GM21447 (cell line): ENCODE measurements around the gene RASGRF2.
"Not testable (repeated sequence)": the region's sequence is repeated elsewhere in the genome, so short reads cannot be mapped to it uniquely, and the experiment has no call there.

Source experiments
- ATAC-seq: cut with Tn5 transposase; IDR thresholded peaks from one replicate; pipeline ENCODE4 v1.9.1; 2021; ENCODE audit not compliant: unreplicated experiment

RASGRF2 gene

DNA sequence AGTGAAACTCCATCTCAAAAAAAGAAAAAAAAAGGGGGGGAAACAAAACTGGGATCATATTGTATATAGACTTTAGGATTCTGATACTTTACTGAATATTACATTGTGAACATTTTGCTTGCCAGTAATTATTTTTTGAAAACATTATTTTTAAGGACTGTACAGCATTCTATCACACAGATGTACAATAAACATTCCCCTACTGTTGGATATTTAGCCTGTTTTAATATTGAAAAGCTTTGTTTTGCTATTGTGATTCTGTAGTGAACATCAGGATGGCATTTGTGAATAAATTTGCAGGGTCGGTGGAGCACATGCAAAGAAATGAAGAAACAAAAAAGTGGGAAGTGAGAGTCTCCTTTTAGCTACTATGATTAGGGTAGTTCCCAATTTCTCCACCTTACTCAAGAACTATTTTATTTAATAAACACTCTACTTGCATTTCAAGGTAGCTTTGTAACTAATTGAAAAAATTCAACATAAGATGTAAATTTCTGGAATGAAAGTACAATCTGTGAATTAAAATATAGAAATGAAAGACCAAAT lies 18.7 kb downstream of the RASGRF2 start:
- no peak for ATAC-seq

DNA sequence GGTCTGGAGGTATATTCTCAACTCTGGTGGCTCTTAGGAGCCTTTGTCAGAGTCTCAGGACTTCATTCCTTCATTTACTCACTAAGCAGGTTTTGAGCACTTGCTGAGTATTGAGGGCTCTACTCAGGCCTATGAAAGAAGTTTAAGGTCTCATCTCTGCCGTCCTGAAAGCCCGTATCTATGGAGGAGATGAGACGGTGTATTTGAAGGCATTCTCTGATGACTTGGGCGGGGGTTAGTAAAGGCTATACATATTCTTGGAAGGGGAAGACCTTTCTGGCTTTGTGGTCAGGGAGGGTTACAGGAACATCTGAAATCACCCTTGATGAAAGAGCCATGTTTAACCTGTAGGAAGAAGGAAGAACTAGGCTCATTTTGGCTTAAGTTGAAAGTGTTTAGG lies 21.9 kb downstream of the RASGRF2 start:
- no peak for ATAC-seq

DNA sequence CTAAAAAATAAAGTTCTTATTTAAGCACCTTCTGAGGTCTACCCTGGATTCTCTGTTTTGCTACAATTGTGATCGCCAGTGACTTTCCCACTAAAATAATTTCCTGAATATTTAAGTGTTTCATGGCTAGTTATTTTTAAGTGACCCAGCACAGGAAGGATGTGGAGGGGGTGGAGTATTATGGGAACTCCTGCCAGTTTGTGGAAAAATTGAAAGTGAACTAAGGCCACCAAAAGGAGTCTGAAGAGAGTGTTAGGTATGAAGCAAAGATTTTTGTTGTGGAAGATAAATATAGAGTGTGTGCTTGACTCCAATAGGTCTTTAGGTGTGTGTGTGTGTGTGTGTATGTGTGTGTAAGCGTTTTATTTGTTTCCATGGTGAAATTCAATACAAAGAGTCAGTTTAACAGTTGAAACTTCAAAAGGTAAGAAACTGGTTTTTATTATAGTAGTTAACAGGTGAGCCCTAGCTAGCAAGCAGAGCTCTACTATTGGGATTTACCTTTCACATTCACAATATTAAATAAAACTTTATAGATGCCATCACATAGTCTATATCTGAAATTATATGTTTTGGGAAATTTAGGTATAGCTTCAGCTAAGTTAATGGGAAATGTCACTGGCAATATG lies 25.6 kb downstream of the RASGRF2 start:
- no peak for ATAC-seq

DNA sequence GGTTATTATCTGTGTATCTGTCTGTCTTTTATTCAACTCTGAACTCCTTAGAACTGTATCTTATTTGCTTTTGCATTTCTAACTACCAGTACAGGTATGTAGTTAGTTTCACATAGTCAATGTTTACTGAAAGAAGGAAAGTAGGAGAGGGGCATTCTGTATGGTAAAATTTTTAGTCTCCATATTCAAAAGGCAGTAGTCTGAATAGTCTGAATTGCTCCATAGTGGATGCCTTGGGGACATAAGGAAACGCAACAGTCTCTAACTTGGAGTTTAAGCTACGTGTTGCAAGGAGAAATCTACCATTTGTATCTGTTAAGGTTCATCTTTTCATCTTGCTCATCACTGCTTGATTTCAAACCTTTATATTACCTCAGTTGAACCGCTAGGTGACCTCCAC lies 26.2 kb downstream of the RASGRF2 start:
- ATAC-seq = no peak

DNA sequence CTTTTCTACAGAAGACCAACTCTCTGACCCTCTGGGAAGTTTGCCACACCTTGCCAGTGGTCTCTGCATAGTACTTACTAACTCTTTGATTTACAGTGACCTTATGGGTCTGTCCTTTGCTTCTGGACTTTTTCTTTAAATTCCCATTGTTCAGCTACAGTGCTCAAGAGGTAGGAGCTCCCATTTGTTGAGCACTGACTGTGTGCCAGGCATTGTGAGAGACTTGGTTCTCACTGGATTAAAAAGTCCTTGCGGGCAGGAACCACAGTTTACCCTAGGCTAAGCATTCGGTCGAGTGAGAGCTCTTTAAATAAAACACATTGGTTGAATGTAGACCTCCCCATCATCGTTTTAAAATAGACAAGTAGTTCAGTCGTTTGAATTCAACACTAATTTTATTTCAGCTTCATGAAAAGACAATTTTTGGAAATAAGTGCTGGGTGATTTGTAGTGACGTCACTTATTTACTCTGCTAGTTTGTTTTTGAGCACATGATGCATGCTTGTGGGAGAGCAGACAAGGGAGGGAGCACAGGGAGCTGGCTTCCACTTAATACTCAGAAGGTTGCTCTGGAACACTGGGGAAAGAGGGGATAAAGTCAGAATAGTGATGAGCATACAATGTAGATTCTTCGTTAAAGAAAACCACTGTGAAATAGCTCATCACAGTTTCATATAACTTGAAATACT lies 27.1 kb downstream of the RASGRF2 start:
- no peak for ATAC-seq

DNA sequence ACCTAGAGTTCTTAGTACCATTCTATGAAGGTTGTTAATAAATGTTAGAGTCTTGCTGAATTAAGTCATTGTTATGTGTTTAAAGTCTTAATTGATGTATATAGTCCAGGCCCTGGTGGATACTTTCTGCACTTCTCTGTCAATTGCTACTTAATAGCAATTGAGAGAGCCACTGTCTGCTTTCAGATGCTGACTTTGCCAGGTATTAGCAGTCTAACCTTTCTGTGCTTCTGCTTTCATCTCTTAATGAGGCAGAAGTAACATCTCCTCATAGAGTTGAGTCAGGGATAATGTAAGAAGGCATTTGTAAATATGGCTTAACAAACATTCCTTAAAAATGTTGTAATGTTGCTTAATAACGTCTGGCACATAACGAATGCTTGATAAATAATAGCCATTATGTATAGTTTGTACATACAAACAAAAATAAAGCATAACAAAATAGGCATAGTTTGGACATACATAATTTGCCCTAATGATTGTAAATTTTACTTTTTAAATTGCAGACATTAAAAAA lies 28.3 kb downstream of the RASGRF2 start:
- no peak for ATAC-seq

DNA sequence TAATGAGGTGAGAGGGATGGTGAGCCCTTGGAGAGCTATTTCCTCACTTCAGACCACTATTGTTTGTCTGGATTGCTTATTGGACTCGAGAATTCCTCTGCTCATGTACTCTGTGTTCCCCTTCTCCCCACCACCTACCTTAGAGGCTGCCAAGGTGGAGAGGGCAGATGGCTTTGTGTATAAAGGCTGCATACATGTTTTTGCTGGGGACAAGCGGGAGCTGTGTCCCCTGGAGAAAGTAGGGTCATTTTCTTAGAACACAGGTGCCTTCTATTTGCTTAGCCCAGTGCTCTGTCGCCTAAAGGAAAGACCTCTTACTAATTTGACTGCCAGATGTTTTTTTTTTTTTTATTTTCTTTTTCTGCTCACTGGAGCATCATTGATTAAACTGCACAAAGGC lies 29.7 kb downstream of the RASGRF2 start:
- ATAC-seq = no peak

DNA sequence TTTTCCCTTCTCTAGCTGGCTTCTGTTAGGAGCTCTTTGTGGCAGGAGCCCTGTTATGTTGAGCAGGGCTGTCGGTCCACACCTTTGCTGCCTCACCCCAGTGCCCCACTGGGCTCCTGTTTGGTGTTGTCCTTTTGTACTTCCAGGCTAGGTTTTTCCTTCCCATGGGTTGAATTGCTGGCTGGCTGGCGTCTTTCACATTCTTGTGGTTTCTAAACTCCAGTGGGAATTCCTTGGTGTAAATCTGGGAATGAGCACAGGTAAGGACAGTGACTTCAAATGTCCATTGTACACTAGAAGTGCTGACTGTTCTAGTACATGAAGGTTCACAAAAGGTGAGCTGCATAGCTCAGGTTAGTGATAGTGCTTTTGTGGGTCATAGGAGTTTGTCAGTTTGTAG lies 30.4 kb downstream of the RASGRF2 start:
- no peak for ATAC-seq

DNA sequence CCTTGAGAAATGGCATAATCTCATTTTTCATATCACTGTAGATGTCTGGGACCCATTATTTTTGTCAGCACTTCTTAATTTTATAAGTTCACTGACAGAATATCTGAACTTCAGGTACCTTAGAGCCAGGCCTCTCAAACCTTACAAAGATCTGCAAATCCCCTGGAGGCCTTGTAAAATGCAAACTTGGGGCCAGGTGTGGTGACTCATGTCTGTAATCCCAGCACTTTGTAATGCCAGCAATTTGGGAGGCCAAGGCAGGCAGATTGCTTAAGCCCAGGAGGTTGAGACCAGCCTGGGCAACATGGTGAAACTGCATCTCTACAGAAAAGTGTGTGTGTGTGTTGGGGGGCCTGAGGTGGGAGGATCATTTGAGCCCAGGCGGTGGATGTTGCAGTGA lies 30.8 kb downstream of the RASGRF2 start:
- no peak for ATAC-seq

DNA sequence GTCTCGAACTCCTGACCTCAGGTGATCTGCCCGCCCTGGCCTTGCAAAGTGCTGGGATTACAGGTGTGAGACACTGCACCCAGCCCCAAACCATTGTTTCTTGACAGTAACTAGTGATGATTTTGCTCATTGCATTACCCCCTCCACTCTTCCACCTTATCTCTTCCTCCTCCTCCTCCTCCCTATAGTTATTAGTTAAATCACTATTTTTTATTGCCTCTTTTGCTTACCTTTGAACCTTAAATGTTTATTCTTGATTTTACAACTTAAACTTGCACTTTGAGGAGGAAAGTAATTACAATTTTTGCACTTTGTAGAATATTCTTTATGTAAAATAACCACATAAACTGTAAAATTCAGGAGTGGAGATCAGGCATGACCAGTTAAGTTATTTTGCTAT lies 35.7 kb downstream of the RASGRF2 start:
- no peak for ATAC-seq

DNA sequence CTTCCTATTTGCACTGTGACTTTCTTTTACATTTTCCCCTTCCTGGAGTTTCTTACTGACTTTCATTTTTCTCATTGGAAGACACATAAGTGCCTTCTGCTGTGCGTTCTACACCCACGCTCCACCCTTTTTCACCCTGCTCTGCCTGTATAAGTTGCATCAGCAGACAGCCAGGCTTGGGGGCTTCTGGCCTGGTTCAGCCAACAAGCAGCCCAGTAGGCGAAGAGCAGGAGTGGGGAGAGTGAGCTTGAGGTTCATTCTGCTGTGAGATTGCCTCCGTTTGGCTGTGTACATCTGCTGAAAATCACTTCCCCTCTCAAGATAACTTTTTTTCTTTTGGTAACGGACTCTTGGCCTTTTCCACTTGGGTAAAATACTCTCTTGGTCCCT lies 38.4 kb downstream of the RASGRF2 start:
- no peak for ATAC-seq

DNA sequence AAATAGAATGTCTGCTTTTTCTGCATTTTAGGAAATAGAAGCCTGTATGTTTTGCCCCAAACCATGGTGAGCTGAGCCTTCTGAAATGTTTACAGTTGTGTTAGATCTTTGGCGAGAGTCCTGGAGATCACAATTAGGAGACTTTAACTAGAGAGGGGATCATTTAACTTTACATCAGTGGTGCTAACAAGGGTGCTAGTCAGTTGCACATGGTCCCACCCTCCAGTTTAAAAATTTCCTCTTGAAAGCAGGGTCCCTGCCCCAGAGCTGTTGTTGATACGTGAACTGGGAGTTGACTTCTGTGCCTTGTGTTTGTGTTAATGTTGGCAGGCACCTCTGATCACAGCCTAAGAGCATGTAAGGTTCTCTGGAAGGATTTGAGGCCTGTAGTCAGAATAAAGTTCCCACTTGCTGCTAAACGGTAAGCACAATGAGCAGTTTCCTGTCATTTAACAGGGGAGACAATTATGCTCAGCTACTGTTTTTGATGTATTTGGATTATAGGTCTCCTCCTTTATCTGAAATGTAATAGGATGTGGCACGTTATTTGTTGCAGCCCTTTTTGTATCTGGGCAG lies 43.7 kb downstream of the RASGRF2 start:
- ATAC-seq = no peak

DNA sequence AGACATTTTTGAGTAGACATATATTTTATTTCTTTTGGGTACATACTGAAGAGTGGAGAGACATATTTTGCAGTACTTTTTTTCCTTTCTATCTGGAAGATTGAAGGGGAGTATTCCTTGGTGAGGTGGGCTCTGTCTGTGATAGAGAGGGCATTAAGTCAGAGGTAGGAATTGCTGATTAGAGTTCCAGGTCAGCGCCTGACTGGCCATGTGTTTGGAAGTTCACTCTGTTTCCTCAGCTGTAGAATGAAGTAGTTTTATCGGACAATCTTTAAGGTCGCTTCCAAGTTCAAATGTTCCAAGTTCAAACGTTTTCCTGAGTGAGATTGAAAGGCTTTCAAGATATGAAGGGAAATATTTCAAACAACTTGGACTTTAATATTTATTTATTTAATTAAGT lies 45.5 kb downstream of the RASGRF2 start:
- ATAC-seq = no peak

DNA sequence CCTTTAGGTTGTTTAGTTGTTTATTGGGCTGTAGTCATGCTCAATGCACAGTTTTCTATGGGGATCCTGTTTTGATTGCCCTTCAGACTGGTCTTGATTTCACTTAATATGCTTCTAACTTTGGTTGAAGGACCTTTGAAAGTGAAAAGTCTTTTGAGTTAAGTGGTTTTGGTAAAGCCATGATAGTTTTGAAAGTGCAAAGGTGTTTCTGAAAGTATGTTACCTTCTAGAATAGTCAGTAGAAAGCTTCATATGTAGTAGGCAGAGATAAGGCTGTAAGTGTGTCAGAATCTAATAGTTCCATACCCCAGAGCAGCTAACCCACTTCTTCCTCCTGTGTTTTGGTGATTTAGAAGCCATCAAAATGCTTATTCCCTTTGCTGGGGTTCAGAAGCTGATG lies 46.1 kb downstream of the RASGRF2 start:
- ATAC-seq = no peak

DNA sequence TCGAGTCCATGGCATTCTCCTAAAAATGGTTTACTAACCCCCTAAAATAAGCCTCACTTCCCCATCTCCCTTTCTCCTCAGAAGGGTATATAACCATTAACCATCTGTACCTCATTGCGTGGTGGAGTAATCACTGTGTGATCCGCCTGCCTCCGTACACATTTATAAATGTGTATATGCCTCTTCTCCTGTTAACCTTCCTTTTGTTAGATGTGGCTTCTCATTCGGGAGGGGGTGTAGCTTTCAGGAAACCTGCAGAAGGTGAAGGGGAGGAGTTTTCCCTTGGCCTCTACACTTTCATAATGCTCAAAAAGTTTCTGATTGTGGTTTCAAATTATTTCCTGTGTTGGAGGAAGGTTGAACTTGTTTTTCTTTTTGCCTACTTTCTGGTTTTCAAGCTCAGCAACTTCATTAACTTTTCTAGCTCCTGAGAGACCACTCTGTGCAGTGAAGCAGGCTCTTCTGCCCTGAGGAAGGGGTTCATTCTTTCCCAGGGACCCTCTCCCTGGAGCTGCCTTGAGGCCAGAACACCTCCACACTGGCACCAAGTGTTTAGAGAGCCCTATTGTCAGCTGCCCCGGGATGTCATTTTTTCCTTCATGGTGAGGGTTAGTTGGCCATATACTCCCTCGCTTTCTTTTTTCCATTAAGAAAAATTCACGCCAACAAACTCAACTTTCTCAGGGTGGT lies 46.9 kb downstream of the RASGRF2 start:
- ATAC-seq = no peak

DNA sequence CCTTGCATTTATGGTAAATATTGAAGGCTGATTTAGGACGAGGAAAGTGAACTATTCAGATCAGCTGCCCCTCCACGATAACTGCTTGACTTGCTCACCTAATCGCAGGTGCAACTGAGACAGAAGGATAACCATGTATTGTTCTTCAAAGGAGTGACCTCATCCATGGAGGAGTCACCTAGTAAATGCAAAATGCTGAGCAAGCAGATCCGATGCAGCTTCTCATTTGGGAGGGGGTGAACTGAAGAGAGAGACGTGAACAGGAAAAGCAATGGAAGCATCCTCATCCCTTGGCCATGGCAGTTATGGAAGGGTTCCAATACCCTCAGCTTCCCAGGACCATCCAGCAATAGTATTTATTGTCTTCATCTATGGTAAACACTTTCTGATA lies 47.5 kb downstream of the RASGRF2 start:
- no peak for ATAC-seq

DNA sequence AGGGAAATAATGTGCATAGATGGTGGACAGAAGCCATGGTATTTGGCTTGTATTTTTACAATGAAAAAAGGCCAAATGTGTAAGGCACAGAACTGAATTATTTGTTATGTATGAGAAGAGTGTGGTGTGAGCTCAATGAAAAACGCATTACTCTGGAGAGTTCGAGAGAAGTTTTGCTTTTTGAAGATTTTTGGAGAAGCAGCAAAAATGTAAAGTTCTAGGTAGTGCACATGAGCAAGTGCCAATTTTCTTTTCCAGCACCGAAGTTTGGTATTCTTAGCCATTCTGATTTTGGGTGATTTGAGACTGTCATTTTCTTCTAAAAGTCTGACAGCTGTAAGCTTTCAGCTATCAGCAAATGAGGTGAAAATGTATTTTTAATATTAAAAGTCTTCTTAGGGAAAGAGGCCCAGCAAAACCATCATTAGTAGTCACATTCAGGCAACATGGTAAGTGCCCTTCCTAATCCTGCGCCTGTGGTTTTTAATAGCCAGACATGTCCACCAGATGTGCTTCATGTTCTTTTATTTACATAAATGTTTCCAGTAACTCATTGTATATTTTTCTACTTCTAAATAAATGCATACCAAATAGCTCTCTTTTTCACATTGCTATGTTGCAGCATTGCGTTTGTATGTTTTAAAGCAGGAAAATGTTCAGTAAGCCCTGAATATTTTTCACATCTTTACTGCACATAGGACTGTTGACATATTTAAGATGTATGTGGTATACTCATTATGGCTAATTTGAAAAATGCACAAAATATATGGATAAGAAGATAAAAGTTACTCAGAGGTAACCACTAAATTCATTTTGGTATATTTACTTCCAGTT lies 50.4 kb downstream of the RASGRF2 start:
- ATAC-seq = no peak

DNA sequence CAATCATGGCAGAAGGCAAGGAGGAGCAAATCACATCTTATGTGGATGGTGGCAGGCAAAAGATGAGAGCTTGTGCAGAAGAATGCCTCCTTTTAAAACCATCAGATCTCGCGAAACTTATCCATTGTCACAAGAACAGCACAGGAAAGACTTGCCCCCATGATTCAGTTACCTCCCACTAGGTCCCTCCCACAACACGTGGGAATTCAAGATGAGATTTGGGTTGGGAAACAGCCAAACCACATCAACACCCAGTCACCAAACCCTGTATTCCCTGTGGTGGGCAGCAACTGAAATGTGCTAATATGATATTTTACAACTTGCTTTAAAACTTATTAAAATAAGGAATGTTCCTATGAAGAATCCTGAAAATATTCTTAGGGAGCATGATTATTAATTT lies 54.2 kb downstream of the RASGRF2 start:
- ATAC-seq = no peak

DNA sequence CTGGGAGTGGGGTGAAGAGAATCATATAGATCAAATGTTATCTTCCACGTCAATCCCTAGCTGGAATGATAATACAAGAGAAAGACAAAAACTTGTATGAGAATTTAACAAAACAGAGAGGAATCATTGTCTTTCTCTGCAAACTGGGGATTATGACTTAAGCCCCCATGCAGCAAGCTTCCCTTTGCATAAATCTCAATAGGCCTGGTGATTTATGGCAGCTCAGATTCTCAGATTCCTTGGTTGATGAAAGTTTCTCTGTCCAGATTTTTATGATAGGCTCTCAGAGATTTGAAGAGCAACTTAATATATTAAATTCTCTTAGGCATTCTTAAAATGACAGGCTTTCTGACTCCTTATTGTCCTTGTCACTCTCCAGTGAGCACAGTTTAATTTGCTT lies 56.0 kb downstream of the RASGRF2 start:
- no peak for ATAC-seq

DNA sequence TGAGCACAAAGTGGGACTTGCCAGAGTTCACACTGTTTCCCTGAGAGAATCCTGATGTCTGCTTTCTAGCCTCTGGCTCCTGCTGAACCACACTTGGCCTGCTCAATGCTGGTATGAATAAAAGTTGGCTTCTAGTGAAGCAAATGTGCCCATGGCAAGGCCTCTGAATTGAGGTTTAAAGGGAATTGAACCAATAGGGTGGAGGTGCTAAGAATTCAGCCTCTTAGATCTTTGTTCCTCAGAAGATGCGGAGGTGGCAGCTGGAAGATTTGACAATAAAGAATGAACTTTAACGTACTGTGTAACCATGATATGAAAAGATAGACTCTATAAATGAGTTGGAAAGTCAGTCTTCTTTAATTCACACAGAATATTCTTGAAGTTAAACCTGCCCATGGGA lies 57.2 kb downstream of the RASGRF2 start:
- ATAC-seq = no peak

DNA sequence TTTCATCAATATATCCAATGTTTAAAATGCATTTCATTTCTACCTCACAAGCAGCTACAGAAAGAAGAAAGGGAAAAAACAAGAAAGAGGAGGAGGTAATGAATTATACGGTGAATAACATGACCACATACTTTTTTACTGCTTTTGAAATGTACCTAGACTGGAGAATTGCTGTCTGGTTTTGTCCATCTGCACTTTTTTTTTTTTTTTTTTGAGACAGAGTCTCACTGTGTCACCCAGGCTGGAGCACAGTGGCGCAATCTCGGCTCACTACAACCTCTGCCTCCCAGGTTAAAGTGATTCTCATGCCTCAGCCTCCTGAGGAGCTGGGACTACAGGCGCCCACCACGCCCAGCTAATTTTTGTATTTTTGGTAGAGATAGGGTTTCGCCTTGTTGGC lies 58.4 kb downstream of the RASGRF2 start:
- ATAC-seq = not testable (repeated sequence)
